H9 (cell line): ENCODE results near the gene AIFM3. TPM values are rescaled to one million over a fixed set of nuclear protein-coding genes. Genes with fewer than 3 reads are reported as not detected.

Experiments used
- DNase-seq: peaks from one replicate; pipeline ENCODE4 v3.0.0-alpha.2; 2017
- H2AFZ ChIP-seq: one replicate; pipeline ENCODE4 v1.6.1; 2013; ENCODE audit warnings: mild to moderate bottlenecking, low read length, control low read depth, moderate library complexity
- H2AK5ac ChIP-seq: 2 replicates; pipeline ENCODE4 v1.6.1; 2013; ENCODE audit warnings: low read length, control low read depth, mixed read lengths; ENCODE audit not compliant: insufficient read length
- H2BK120ac ChIP-seq: one replicate; pipeline ENCODE4 v1.6.1; 2013; ENCODE audit warnings: low read depth, mild to moderate bottlenecking, low read length, control low read depth, inconsistent platforms; ENCODE audit not compliant: poor library complexity, severe bottlenecking
- H2BK12ac ChIP-seq: 2 replicates; pipeline ENCODE4 v1.6.1; 2013; ENCODE audit warnings: low read length, control low read depth, mixed read lengths, low read depth; ENCODE audit not compliant: insufficient read length
- H2BK15ac ChIP-seq: 2 replicates; pipeline ENCODE4 v1.6.1; 2013; ENCODE audit warnings: low read depth, low read length, control low read depth
- H2BK20ac ChIP-seq: one replicate; pipeline ENCODE4 v1.6.1; 2013; ENCODE audit warnings: low read depth, mild to moderate bottlenecking, low read length, control low read depth, inconsistent platforms; ENCODE audit not compliant: poor library complexity, severe bottlenecking
- H2BK5ac ChIP-seq: 2 replicates; pipeline ENCODE4 v1.6.1; 2013; ENCODE audit warnings: low read length, control low read depth, mixed read lengths; ENCODE audit not compliant: insufficient read length
- H3K14ac ChIP-seq: 2 replicates; pipeline ENCODE4 v1.6.1; 2013; ENCODE audit warnings: low read length, control low read depth; ENCODE audit not compliant: insufficient read depth
- H3K18ac ChIP-seq: 2 replicates; pipeline ENCODE4 v1.6.1; 2013; ENCODE audit warnings: low read depth, mild to moderate bottlenecking, mixed read lengths, low read length, control low read depth; ENCODE audit not compliant: insufficient read length
- H3K23ac ChIP-seq: 2 replicates; pipeline ENCODE4 v1.6.1; 2013; ENCODE audit warnings: low read length, control low read depth, mixed read lengths, low read depth; ENCODE audit not compliant: insufficient read length
- H3K23me2 ChIP-seq: 2 replicates; pipeline ENCODE4 v1.6.1; 2013; ENCODE audit warnings: low read depth, mild to moderate bottlenecking, mixed read lengths, low read length, control low read depth; ENCODE audit not compliant: insufficient read length, poor library complexity, severe bottlenecking
- H3K27ac ChIP-seq: 2 replicates; pipeline ENCODE4 v1.5.1; 2013; ENCODE audit warnings: low read length, control low read depth, mixed read lengths, low read depth; ENCODE audit not compliant: insufficient read length
- H3K27me3 ChIP-seq: 2 replicates; pipeline ENCODE4 v1.6.1; 2013; ENCODE audit warnings: low read length, control low read depth, inconsistent platforms; ENCODE audit not compliant: insufficient read depth
- H3K4ac ChIP-seq: 2 replicates; pipeline ENCODE4 v1.6.1; 2013; ENCODE audit warnings: low read depth, mild to moderate bottlenecking, control low read depth, inconsistent platforms, low read length, moderate library complexity
- H3K4me1 ChIP-seq: 2 replicates; pipeline ENCODE4 v1.6.1; 2013; ENCODE audit warnings: low read length, control low read depth, inconsistent platforms; ENCODE audit not compliant: insufficient read depth
- H3K4me2 ChIP-seq: 2 replicates; pipeline ENCODE4 v1.6.1; 2013; ENCODE audit warnings: low read length, control low read depth, mixed read lengths; ENCODE audit not compliant: insufficient read length, insufficient read depth
- H3K56ac ChIP-seq: 2 replicates; pipeline ENCODE4 v1.6.1; 2013; ENCODE audit warnings: low read depth, mild to moderate bottlenecking, mixed read lengths, low read length, control low read depth; ENCODE audit not compliant: insufficient read length
- H3K79me1 ChIP-seq: 2 replicates; pipeline ENCODE4 v1.6.1; 2013; ENCODE audit warnings: low read depth, mild to moderate bottlenecking, moderate library complexity, low read length, control low read depth, inconsistent platforms; ENCODE audit not compliant: insufficient read depth, poor library complexity, severe bottlenecking
- H3K79me2 ChIP-seq: 2 replicates; pipeline ENCODE4 v1.6.1; 2013; ENCODE audit warnings: low read length, control low read depth, inconsistent platforms; ENCODE audit not compliant: insufficient read depth
- H3K9ac ChIP-seq: 2 replicates; pipeline ENCODE4 v1.6.1; 2013; ENCODE audit warnings: low read length, control low read depth, mixed read lengths; ENCODE audit not compliant: insufficient read length; ENCODE audit errors: extremely low read depth
- H3K9me3 ChIP-seq: one replicate; pipeline ENCODE4 v1.6.1; 2013; ENCODE audit warnings: low read depth, low read length, inconsistent platforms; ENCODE audit not compliant: control insufficient read depth
- H3T11ph ChIP-seq: one replicate; pipeline ENCODE4 v1.6.1; 2013; ENCODE audit warnings: mild to moderate bottlenecking, low read length, control low read depth, inconsistent platforms
- H4K20me1 ChIP-seq: one replicate; pipeline ENCODE4 v1.6.1; 2013; ENCODE audit not compliant: control insufficient read depth, insufficient read length, insufficient read depth
- H4K5ac ChIP-seq: 2 replicates; pipeline ENCODE4 v1.6.1; 2013; ENCODE audit warnings: low read depth, mild to moderate bottlenecking, mixed read lengths, low read length, control low read depth; ENCODE audit not compliant: insufficient read length
- H4K8ac ChIP-seq: replicated peaks from 2 replicates; pipeline ENCODE4 v1.6.1; 2013; ENCODE audit warnings: low read length, control low read depth, mixed read lengths, low read depth; ENCODE audit not compliant: insufficient read length
- H4K91ac ChIP-seq: 2 replicates; pipeline ENCODE4 v1.6.1; 2013; ENCODE audit warnings: low read depth, mild to moderate bottlenecking, moderate library complexity, mixed read lengths, low read length, control low read depth; ENCODE audit not compliant: insufficient read length
- H3K27ac Mint-ChIP-seq, 3 experiments: 2 replicates in 2 of 3; 3 replicates in 1 of 3; pipeline ENCODE4 v1.8.0; 2020 to 2021; ENCODE audit warnings: mixed read lengths in 3 of 3, mild to moderate bottlenecking in 1 of 3, moderate library complexity in 1 of 3
- H3K27me3 Mint-ChIP-seq: 2 replicates; pipeline ENCODE4 v1.8.0; 2021; ENCODE audit warnings: low read depth, mild to moderate bottlenecking, moderate library complexity, mixed read lengths
- H3K36me3 Mint-ChIP-seq, 3 experiments: 2 replicates in 2 of 3; 3 replicates in 1 of 3; pipeline ENCODE4 v1.8.0; 2020 to 2021; ENCODE audit warnings: low read depth in 3 of 3, mixed read lengths in 3 of 3; ENCODE audit not compliant: insufficient read depth in 1 of 3
- H3K4me1 Mint-ChIP-seq, 2 experiments: 2 replicates each; pipeline ENCODE4 v1.8.0; 2020; ENCODE audit warnings: mixed read lengths in 2 of 2
- H3K4me3 Mint-ChIP-seq, 2 experiments: 2 replicates in 1 of 2; 3 replicates in 1 of 2; pipeline ENCODE4 v1.8.0; 2020 to 2021; ENCODE audit warnings: mild to moderate bottlenecking in 2 of 2, mixed read lengths in 2 of 2, moderate library complexity in 1 of 2
- H3K9me3 Mint-ChIP-seq, 2 experiments: 2 replicates in 1 of 2; 3 replicates in 1 of 2; pipeline ENCODE4 v1.8.0; 2020; ENCODE audit warnings: mild to moderate bottlenecking in 2 of 2, mixed read lengths in 2 of 2, moderate library complexity in 1 of 2
- WGBS: extraction: QIAGEN DNeasy Blood & Tissue Kit; methylation state at CpG from one replicate; pipeline ENCODE4 v1.1.7; 2013; ENCODE audit warnings: missing lambda C conversion rate, low lambda C conversion rate, mixed read lengths; ENCODE audit not compliant: insufficient read length; ENCODE audit errors: extremely low coverage; 5-methylcytosine and 5-hydroxymethylcytosine counted together
- total RNA-seq: library from RNA; stranded (reverse); gene quantifications from 2 replicates; pipeline ENCODE4 v1.2.1, GENCODE V29; 2021
- TF ChIP-seq, protein P1 (sequence below): fragments of 200-600 bp; sonication (generic); conservative IDR thresholded peaks from 3 replicates; pipeline ENCODE4 v1.8.0; 2021; ENCODE audit warnings: antibody characterized with exemption, mild to moderate bottlenecking

Gene AIFM3
- total RNA-seq, 1 experiment from 2014 or later = 1.9 TPM

DNA sequence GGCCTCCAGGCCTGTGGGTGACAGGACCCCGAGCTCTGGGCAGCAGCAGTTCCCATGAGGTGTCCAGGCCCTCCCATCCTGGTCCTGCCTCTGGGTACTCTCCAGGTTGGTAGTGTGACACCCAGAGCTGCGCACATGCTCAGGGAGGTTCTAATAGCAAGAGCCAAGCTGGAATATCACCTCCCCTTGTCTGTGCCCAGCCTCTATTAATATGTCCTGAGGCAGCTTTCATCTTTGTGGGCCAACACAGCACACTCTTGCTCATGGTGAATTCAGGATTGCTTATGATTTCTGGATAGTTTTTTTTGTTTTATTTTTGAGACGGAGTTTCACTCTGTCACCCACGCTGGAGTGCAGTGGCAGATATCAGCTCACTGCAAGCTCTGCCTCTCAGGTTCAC lies 51.3 kb downstream of the AIFM3 start:
- Mint-ChIP-seq H3K27me3 (peaks cover 39% of the 10 kb centered on the region), H3K9me3 (peaks cover 6 to 8% of the 10 kb centered on the region in 2 experiments; a peak in 4 of 5 replicates), H3K4me1 (peaks cover 10 to 20% of the 10 kb centered on the region in 2 experiments), H3K36me3 (no peaks in the 10 kb centered on the region), H3K4me3 (no peak overlapping the region), H3K27ac (no peak overlapping the region)
- no peak overlapping the region for H2BK20ac ChIP-seq
- TF ChIP-seq, protein P1, sequence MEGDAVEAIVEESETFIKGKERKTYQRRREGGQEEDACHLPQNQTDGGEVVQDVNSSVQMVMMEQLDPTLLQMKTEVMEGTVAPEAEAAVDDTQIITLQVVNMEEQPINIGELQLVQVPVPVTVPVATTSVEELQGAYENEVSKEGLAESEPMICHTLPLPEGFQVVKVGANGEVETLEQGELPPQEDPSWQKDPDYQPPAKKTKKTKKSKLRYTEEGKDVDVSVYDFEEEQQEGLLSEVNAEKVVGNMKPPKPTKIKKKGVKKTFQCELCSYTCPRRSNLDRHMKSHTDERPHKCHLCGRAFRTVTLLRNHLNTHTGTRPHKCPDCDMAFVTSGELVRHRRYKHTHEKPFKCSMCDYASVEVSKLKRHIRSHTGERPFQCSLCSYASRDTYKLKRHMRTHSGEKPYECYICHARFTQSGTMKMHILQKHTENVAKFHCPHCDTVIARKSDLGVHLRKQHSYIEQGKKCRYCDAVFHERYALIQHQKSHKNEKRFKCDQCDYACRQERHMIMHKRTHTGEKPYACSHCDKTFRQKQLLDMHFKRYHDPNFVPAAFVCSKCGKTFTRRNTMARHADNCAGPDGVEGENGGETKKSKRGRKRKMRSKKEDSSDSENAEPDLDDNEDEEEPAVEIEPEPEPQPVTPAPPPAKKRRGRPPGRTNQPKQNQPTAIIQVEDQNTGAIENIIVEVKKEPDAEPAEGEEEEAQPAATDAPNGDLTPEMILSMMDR = no peak
- H3K79me1 ChIP-seq = no peaks in the 10 kb centered on the region
- no peak overlapping the region for H2AK5ac ChIP-seq
- no peak overlapping the region for H3K4ac ChIP-seq
- no peak overlapping the region for H3K27ac ChIP-seq
- H2AFZ ChIP-seq = no peak overlapping the region
- peaks cover 7% of the 10 kb centered on the region for H3K23me2 ChIP-seq
- no peak for DNase-seq
- no peaks in the 10 kb centered on the region; the same call in 1 of the 2 replicates for H3K4me1 ChIP-seq
- H3T11ph ChIP-seq = no peak overlapping the region
- no peaks in the 10 kb centered on the region for H3K27me3 ChIP-seq
- H3K18ac ChIP-seq = no peak overlapping the region
- H3K14ac ChIP-seq = no peak overlapping the region
- no peak overlapping the region for H2BK5ac ChIP-seq
- no peak overlapping the region for H3K4me2 ChIP-seq
- no peak overlapping the region for H3K9ac ChIP-seq
- H4K5ac ChIP-seq = no peak overlapping the region
- H4K8ac ChIP-seq = no peak overlapping the region
- no peaks in the 10 kb centered on the region for H3K79me2 ChIP-seq
- H3K23ac ChIP-seq = no peak overlapping the region
- H4K91ac ChIP-seq = no peak overlapping the region
- no CpG with 5 or more reads among the region's 4 CpGs for WGBS
- H3K9me3 ChIP-seq = no peaks in the 10 kb centered on the region
- H2BK120ac ChIP-seq = no peak overlapping the region
- no peak overlapping the region for H2BK15ac ChIP-seq
- H3K56ac ChIP-seq = no peak overlapping the region
- H2BK12ac ChIP-seq = no peak overlapping the region
- H4K20me1 ChIP-seq = no peaks in the 10 kb centered on the region
